SK-N-SH treated with all-trans-retinoic acid at 6 μM for 48 hours (cell line): ENCODE measurements around the gene TYW1B.
"Not testable (repeated sequence)": the region's sequence is repeated elsewhere in the genome, so short reads cannot be mapped to it uniquely, and the experiment has no call there.

Experiments
- ESRRG ChIP-seq: fragments of 250-450 bp; sonication (Bioruptor Pico); IDR thresholded peaks from 2 replicates; pipeline ENCODE4 v1.6.1; 2021; ENCODE audit warnings: mild to moderate bottlenecking
- RARB ChIP-seq: fragments of 250-450 bp; sonication (Bioruptor Pico); IDR thresholded peaks from 2 replicates; pipeline ENCODE4 v1.8.0; 2021; ENCODE audit warnings: mild to moderate bottlenecking, moderate library complexity
- SNAI2 ChIP-seq: fragments of 250-450 bp; sonication (Bioruptor Pico); IDR thresholded peaks from 2 replicates; pipeline ENCODE4 v1.5.0; 2020; ENCODE audit warnings: mild to moderate bottlenecking, moderate library complexity
- TCF4 ChIP-seq: fragments of 250-450 bp; sonication (Bioruptor Pico); IDR thresholded peaks from 2 replicates; pipeline ENCODE4 v1.8.0; 2021; ENCODE audit warnings: mild to moderate bottlenecking, moderate library complexity, borderline replicate concordance
- TOX ChIP-seq: fragments of 250-450 bp; sonication (Bioruptor Pico); IDR thresholded peaks from 2 replicates; pipeline ENCODE4 v1.8.0; 2021; ENCODE audit warnings: mild to moderate bottlenecking, moderate library complexity, borderline replicate concordance
- ZC3H10 ChIP-seq: fragments of 250-450 bp; sonication (Bioruptor Pico); IDR thresholded peaks from 2 replicates; pipeline ENCODE4 v1.5.1; 2021; ENCODE audit warnings: mild to moderate bottlenecking, moderate library complexity
- ZFP3 ChIP-seq: fragments of 250-450 bp; sonication (Bioruptor Pico); IDR thresholded peaks from 2 replicates; pipeline ENCODE4 v1.5.0; 2020; ENCODE audit warnings: mild to moderate bottlenecking, moderate library complexity
- ZNF565 ChIP-seq: fragments of 450-650 bp; formaldehyde crosslinking; conservative IDR thresholded peaks from 2 replicates; pipeline ENCODE4 v1.5.0; 2020; ENCODE audit warnings: low read depth, mild to moderate bottlenecking, moderate library complexity
- ZNF70 ChIP-seq: fragments of 450-650 bp; formaldehyde crosslinking; IDR thresholded peaks from 2 replicates; pipeline ENCODE4 v1.5.0; 2020; ENCODE audit warnings: mild to moderate bottlenecking, moderate library complexity
- ZNF8 ChIP-seq: fragments of 450-650 bp; formaldehyde crosslinking; IDR thresholded peaks from 2 replicates; pipeline ENCODE4 v1.5.0; 2020; ENCODE audit warnings: mild to moderate bottlenecking, moderate library complexity
- TF ChIP-seq, protein P1 (sequence below): fragments of 250-450 bp; sonication (Bioruptor Pico); IDR thresholded peaks from 2 replicates; pipeline ENCODE4 v1.8.0; 2020; ENCODE audit warnings: mild to moderate bottlenecking, moderate library complexity, borderline replicate concordance

DNA sequence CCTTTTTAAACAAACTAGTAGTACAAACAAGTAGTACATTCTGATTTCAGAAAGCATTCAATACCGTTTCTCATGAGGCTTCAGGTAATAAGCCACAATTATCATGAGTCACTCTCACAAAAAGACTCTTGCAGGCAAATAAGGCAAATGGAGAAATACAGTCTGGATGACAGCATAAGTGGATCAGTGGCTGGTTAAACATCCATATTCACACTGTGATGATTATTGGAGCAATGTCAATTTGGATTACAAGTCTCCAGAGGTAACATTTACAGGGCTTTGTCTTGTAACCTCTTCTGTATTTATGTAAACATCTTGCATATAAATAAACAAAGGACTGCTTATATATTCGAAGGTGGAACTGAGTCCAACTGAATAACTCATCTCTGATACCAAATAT lies 55.4 kb downstream of the TYW1B start:
- TF ChIP-seq, protein P1, sequence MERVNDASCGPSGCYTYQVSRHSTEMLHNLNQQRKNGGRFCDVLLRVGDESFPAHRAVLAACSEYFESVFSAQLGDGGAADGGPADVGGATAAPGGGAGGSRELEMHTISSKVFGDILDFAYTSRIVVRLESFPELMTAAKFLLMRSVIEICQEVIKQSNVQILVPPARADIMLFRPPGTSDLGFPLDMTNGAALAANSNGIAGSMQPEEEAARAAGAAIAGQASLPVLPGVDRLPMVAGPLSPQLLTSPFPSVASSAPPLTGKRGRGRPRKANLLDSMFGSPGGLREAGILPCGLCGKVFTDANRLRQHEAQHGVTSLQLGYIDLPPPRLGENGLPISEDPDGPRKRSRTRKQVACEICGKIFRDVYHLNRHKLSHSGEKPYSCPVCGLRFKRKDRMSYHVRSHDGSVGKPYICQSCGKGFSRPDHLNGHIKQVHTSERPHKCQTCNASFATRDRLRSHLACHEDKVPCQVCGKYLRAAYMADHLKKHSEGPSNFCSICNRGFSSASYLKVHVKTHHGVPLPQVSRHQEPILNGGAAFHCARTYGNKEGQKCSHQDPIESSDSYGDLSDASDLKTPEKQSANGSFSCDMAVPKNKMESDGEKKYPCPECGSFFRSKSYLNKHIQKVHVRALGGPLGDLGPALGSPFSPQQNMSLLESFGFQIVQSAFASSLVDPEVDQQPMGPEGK (CRISPR knock-in tag) = not testable (repeated sequence)
- not testable (repeated sequence) for TF ChIP-seq ZC3H10 (CRISPR knock-in tag); ZFP3 (CRISPR knock-in tag); ESRRG (CRISPR knock-in tag); ZNF70 (CRISPR knock-in tag); RARB (CRISPR knock-in tag); TCF4 (CRISPR knock-in tag); TOX (CRISPR knock-in tag); SNAI2 (CRISPR knock-in tag); ZNF8; ZNF565 (CRISPR knock-in tag)
